ENCODE data around the gene STXBP3. TPM values are rescaled to one million over a fixed set of nuclear protein-coding genes. Genes with fewer than 3 reads are reported as not detected.
"Not testable (repeated sequence)": the region's sequence is repeated elsewhere in the genome, so short reads cannot be mapped to it uniquely, and the experiment has no call there.

Gene STXBP3
- total and polyA plus RNA-seq, 2 donors (not counting 1 experiment from before 2014, with no cell fraction given) = 13.3 to 78.1 TPM

GRCh38 chr1:108701176-108701849 lies 45.2 kb upstream of the STXBP3 start:
- Histone ChIP-seq H3K4me3 (ENCODE audit: control extremely low read depth in 1 of 5, extremely low read depth in 1 of 5, insufficient read depth in 1 of 5, low read depth in 2 of 5, low read length in 4 of 5) (no peak overlapping the region), H3K4me2 (replicated peaks; ENCODE audit: low read depth, low read length, poor library complexity, severe bottlenecking) (no peak overlapping the region), H3K9ac (ENCODE audit: low read length) (no peak overlapping the region), H3K9me3 (ENCODE audit: control extremely low read depth in 1 of 3, control insufficient read depth in 2 of 3, insufficient read depth in 1 of 3, low read length in 2 of 3) (no peaks in the 10 kb centered on the region), H2AFZ (ENCODE audit: insufficient read depth, low read depth, low read length, poor library complexity, severe bottlenecking) (no peak overlapping the region), H3K79me2 (ENCODE audit: control insufficient read depth, insufficient read depth, low read length) (peaks cover 10% of the 10 kb centered on the region), H3K36me3 (replicated peaks in 1 of 2; ENCODE audit: control extremely low read depth in 1 of 2, control insufficient read depth in 1 of 2, extremely low read depth in 1 of 2, insufficient read depth in 2 of 2, low read length in 1 of 2) (peaks cover 7 to 51% of the 10 kb centered on the region in 2 experiments), H3K4me1 (ENCODE audit: control insufficient read depth in 2 of 2, insufficient read depth in 2 of 2, low read length in 2 of 2) (peaks cover 3 to 5% of the 10 kb centered on the region in 2 donors), H3K27me3 (replicated peaks in 1 of 4; ENCODE audit: control extremely low read depth in 1 of 4, control insufficient read depth in 3 of 4, insufficient read depth in 4 of 4, low read length in 3 of 4) (no peaks in the 10 kb centered on the region), H4K20me1 (ENCODE audit: control insufficient read depth, insufficient read depth, low read length, poor library complexity, severe bottlenecking) (peaks cover 8% of the 10 kb centered on the region), H3K27ac (ENCODE audit: low read length in 2 of 2) (no peak overlapping the region)
- ChIA-PET POLR2A (no interaction called here), CTCF (no interaction called here)
- Mint-ChIP-seq H3K9me3 (ENCODE audit: insufficient read depth) (no peaks in the 10 kb centered on the region), H3K27me3 (no peaks in the 10 kb centered on the region), H3K4me1 (peaks cover 14% of the 10 kb centered on the region), H3K27ac (no peak overlapping the region), H3K4me3 (no peak overlapping the region)
- no peak for TF ChIP-seq CTCF (IDR thresholded peaks at IDR 0.05)
- TF ChIP-seq EZH2 (IDR thresholded peaks at IDR 0.05; ENCODE audit: borderline replicate concordance, insufficient read depth, low read depth, low read length, poor library complexity, severe bottlenecking) = no peak
- intact Hi-C loops (cut with micrococcal nuclease) = no loop called here
- 100% methylated on average over 3 of the region's 5 CpGs for WGBS (ENCODE audit: insufficient coverage)
- DNase-seq (no peak), ATAC-seq (ENCODE audit: low read depth) (no peak)

- intact Hi-C loops (cut with micrococcal nuclease); DNase-seq; H3K27me3 Mint-ChIP-seq; H3K9ac ChIP-seq (ENCODE audit: low read length); CTCF ChIA-PET; H3K4me2 ChIP-seq (replicated peaks; ENCODE audit: low read depth, low read length, poor library complexity, severe bottlenecking); H3K9me3 Mint-ChIP-seq (ENCODE audit: insufficient read depth); H3K27ac Mint-ChIP-seq; H4K20me1 ChIP-seq (ENCODE audit: control insufficient read depth, insufficient read depth, low read length, poor library complexity, severe bottlenecking); H3K4me3 Mint-ChIP-seq; H3K27ac ChIP-seq (ENCODE audit: low read length in 2 of 2); H3K27me3 ChIP-seq (replicated peaks in 1 of 4; ENCODE audit: control extremely low read depth in 1 of 4, control insufficient read depth in 3 of 4, insufficient read depth in 4 of 4, low read length in 3 of 4); H3K9me3 ChIP-seq (ENCODE audit: control extremely low read depth in 1 of 3, control insufficient read depth in 2 of 3, insufficient read depth in 1 of 3, low read length in 2 of 3); H3K4me1 ChIP-seq (ENCODE audit: control insufficient read depth in 2 of 2, insufficient read depth in 2 of 2, low read length in 2 of 2); ATAC-seq (ENCODE audit: low read depth); H3K4me3 ChIP-seq (ENCODE audit: control extremely low read depth in 1 of 5, extremely low read depth in 1 of 5, insufficient read depth in 1 of 5, low read depth in 2 of 5, low read length in 4 of 5); H2AFZ ChIP-seq (ENCODE audit: insufficient read depth, low read depth, low read length, poor library complexity, severe bottlenecking); POLR2A ChIA-PET; H3K79me2 ChIP-seq (ENCODE audit: control insufficient read depth, insufficient read depth, low read length): not testable (repeated sequence)
- peaks cover 7 to 44% of the 10 kb centered on the region in 2 experiments for H3K36me3 ChIP-seq (replicated peaks in 1 of 2; ENCODE audit: control extremely low read depth in 1 of 2, control insufficient read depth in 1 of 2, extremely low read depth in 1 of 2, insufficient read depth in 2 of 2, low read length in 1 of 2)
- peaks cover 14% of the 10 kb centered on the region for H3K4me1 Mint-ChIP-seq
- 100% methylated on average over 1 of the region's 6 CpGs for WGBS (ENCODE audit: insufficient coverage)
These were observed 44.4 kb upstream of the STXBP3 start for GRCh38 chr1:108702109-108702508.

All from B cell (primary cell).